OCI-LY1 (cell line): ENCODE measurements around the gene RCE1.

Experiments
- EZH2 ChIP-seq: fragments of 200-600 bp; sonication (generic), shearing (Covaris generic); IDR thresholded peaks from 2 replicates; pipeline ENCODE4 v1.8.0; 2017; ENCODE audit warnings: borderline replicate concordance, mixed run types, mild to moderate bottlenecking, antibody characterized with exemption, low read length, moderate library complexity, mixed read lengths
- TF ChIP-seq, protein P1 (sequence below): fragments of 200-600 bp; sonication (generic), shearing (Covaris generic); IDR thresholded peaks from 2 replicates; pipeline ENCODE4 v1.5.1; 2017; ENCODE audit warnings: mild to moderate bottlenecking, antibody characterized with exemption, low read length, moderate library complexity, mixed read lengths

DNA sequence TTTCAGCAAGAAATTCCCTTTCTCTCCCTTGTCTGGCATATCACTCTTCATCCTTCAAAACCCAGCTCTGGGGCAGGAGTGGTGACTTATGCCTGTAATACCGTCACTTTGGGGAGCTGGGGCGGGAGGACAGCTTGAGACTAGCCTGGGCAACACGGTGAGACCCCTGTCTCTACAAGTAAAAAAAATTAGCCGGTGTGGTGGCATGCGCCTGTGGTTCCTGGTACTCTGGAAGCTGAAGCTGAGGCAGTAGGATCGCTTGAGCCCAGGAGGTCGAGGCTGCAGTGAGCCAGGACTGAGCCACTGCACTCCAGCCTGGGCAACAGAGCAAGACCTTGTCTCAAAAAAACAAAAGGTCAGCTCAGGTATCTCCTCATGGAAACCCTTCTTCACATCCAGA lies 1.4 kb upstream of the RCE1 start:
- TF ChIP-seq, protein P1, sequence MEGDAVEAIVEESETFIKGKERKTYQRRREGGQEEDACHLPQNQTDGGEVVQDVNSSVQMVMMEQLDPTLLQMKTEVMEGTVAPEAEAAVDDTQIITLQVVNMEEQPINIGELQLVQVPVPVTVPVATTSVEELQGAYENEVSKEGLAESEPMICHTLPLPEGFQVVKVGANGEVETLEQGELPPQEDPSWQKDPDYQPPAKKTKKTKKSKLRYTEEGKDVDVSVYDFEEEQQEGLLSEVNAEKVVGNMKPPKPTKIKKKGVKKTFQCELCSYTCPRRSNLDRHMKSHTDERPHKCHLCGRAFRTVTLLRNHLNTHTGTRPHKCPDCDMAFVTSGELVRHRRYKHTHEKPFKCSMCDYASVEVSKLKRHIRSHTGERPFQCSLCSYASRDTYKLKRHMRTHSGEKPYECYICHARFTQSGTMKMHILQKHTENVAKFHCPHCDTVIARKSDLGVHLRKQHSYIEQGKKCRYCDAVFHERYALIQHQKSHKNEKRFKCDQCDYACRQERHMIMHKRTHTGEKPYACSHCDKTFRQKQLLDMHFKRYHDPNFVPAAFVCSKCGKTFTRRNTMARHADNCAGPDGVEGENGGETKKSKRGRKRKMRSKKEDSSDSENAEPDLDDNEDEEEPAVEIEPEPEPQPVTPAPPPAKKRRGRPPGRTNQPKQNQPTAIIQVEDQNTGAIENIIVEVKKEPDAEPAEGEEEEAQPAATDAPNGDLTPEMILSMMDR = no peak
- no peak for TF ChIP-seq EZH2
